GM12891 (cell line): Measurements from ENCODE around the gene KDM1B.

ENCODE experiments used
- POLR2A ChIP-seq: IDR thresholded peaks from 2 replicates; pipeline ENCODE4 v1.6.1; 2011; ENCODE audit warnings: low read depth, low read length, control low read depth
- SPI1 ChIP-seq: IDR thresholded peaks from 2 replicates; pipeline ENCODE4 v1.6.1; 2011; ENCODE audit warnings: low read depth, low read length, control low read depth
- TAF1 ChIP-seq: IDR thresholded peaks from 2 replicates; pipeline ENCODE4 v1.6.1; 2011; ENCODE audit warnings: low read depth, low read length, control low read depth

- no peak for TF ChIP-seq POLR2A
- TF ChIP-seq SPI1 = no peak
- no peak for TF ChIP-seq TAF1
Measured at GRCh38 chr6:18139935-18140621, 15.1 kb upstream of the KDM1B start.
